Lung (tissue), 12 donors: Measurements from ENCODE around the gene PAX6. TPM values are rescaled to one million over a fixed set of nuclear protein-coding genes. Genes with fewer than 3 reads are reported as not detected.

ENCODE experiments used
- ATAC-seq: fragments of 200-7000 bp; cut with Tn5 transposase; one replicate; pipeline ENCODE4 v1.9.1; 2020; ENCODE audit warnings: moderate number of reproducible peaks; ENCODE audit not compliant: insufficient read depth, low FRiP score
- DNase-seq, 3 donors: peaks; one replicate each; pipeline ENCODE4 v3.0.0-alpha.2; 2013 to 2017
- H3K27ac ChIP-seq, 2 donors: one replicate each; pipeline ENCODE4 v1.5.1; 2013; ENCODE audit warnings: mild to moderate bottlenecking in 2 of 2, moderate library complexity in 2 of 2, control low read depth in 1 of 2, inconsistent platforms in 1 of 2, low read depth in 1 of 2, low read length in 1 of 2
- H3K27me3 ChIP-seq, 3 donors: one replicate each; pipeline ENCODE4 v1.5.1; 2013; ENCODE audit warnings: low read length in 2 of 3; ENCODE audit not compliant: control insufficient read depth in 3 of 3, insufficient read depth in 3 of 3
- H3K36me3 ChIP-seq, 4 donors: one replicate each; pipeline ENCODE4 v1.5.1; 2013; ENCODE audit warnings: low read length in 4 of 4, mild to moderate bottlenecking in 1 of 4, moderate library complexity in 1 of 4; ENCODE audit not compliant: control insufficient read depth in 4 of 4, insufficient read depth in 4 of 4
- H3K4me1 ChIP-seq, 5 donors: one replicate each; pipeline ENCODE4 v1.5.1; 2013; ENCODE audit warnings: low read length in 5 of 5, mild to moderate bottlenecking in 2 of 5, moderate library complexity in 1 of 5; ENCODE audit not compliant: control insufficient read depth in 5 of 5, insufficient read depth in 5 of 5
- H3K4me3 ChIP-seq: one replicate; pipeline ENCODE4 v1.5.1; 2013; ENCODE audit warnings: mild to moderate bottlenecking, control low read depth, moderate library complexity
- H3K9ac ChIP-seq, 2 donors: one replicate each; pipeline ENCODE4 v1.5.1; 2013; ENCODE audit warnings: low read length in 2 of 2, control low read depth in 1 of 2; ENCODE audit not compliant: insufficient read depth in 1 of 2
- H3K9me3 ChIP-seq, 4 donors: one replicate each; pipeline ENCODE4 v1.5.1; 2013; ENCODE audit warnings: low read length in 3 of 4, mild to moderate bottlenecking in 1 of 4, moderate library complexity in 1 of 4; ENCODE audit not compliant: control insufficient read depth in 4 of 4, insufficient read depth in 3 of 4
- WGBS, 2 donors: extraction: QIAGEN DNeasy Blood & Tissue Kit; methylation state at CpG; one replicate each; pipeline ENCODE4 v1.1.7; 2013; 5-methylcytosine and 5-hydroxymethylcytosine counted together
- polyA plus RNA-seq, 2 donors: library from polyadenylated mRNA; stranded (reverse); fragments of 200-250 nt; gene quantifications; one replicate each; pipeline ENCODE4 v1.2.1, GENCODE V29; 2013
- total RNA-seq, 2 donors: library from RNA; depleted of rRNA in 1 of 2; stranded (reverse); fragments of >200 nt in 1 of 2; gene quantifications; one replicate each; pipeline ENCODE4 v1.2.1, GENCODE V29; 2014 to 2021
- TF ChIP-seq, protein P1 (sequence below): IDR thresholded peaks from 2 replicates; pipeline ENCODE4 v1.5.1; 2012; ENCODE audit warnings: mild to moderate bottlenecking; ENCODE audit errors: control extremely low read depth, extremely low read depth
- donor health status: control.
- donor health status: control.
- donor health status: Bipolar disorder and iron deficiency.
- donor health status: healthy.
- donor health status: DM: yes; HTN: yes; CAD: no.

The PAX6 gene
- total and polyA plus RNA-seq, 4 donors: 0.01 TPM; not detected in 3

DNA sequence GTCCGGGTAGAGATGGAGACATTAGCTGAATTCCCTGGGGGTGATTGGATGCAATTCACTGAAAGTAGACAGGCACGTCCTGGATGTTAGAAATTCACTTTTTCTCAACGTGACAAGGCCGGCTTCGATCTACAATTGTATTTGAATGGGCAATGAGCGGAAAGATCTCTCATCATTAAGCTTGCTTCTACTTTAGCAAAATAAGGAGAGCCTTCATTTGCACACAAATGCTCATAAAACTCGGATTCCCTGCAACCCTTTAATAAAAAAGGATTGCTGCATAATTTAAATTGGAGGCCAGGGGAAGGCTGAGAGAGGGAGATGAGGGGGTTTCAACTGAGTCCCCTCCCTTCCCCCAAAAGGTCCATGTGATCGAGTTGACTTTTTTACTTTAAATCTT, 10.6 kb upstream of the PAX6 start:
- Histone ChIP-seq H3K27ac (no peak overlapping the region), H3K9me3 (peaks cover 0 to 26% (median 0%) of the 10 kb centered on the region in 4 donors), H3K4me1 (peaks cover 0 to 20% (median 0%) of the 10 kb centered on the region in 5 donors), H3K36me3 (no peaks in the 10 kb centered on the region), H3K9ac (no peak overlapping the region), H3K4me3 (no peak overlapping the region), H3K27me3 (peaks cover 37 to 98% (median 95%) of the 10 kb centered on the region in 3 donors)
- no peak for ATAC-seq
- peak in 2 of 3 donors; percentile 12 to 26 for DNase-seq
- WGBS, 2 donors: 13 to 17% methylated on average over 8 of the region's 8 CpGs
- TF ChIP-seq, protein P1, sequence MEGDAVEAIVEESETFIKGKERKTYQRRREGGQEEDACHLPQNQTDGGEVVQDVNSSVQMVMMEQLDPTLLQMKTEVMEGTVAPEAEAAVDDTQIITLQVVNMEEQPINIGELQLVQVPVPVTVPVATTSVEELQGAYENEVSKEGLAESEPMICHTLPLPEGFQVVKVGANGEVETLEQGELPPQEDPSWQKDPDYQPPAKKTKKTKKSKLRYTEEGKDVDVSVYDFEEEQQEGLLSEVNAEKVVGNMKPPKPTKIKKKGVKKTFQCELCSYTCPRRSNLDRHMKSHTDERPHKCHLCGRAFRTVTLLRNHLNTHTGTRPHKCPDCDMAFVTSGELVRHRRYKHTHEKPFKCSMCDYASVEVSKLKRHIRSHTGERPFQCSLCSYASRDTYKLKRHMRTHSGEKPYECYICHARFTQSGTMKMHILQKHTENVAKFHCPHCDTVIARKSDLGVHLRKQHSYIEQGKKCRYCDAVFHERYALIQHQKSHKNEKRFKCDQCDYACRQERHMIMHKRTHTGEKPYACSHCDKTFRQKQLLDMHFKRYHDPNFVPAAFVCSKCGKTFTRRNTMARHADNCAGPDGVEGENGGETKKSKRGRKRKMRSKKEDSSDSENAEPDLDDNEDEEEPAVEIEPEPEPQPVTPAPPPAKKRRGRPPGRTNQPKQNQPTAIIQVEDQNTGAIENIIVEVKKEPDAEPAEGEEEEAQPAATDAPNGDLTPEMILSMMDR: no peak

DNA sequence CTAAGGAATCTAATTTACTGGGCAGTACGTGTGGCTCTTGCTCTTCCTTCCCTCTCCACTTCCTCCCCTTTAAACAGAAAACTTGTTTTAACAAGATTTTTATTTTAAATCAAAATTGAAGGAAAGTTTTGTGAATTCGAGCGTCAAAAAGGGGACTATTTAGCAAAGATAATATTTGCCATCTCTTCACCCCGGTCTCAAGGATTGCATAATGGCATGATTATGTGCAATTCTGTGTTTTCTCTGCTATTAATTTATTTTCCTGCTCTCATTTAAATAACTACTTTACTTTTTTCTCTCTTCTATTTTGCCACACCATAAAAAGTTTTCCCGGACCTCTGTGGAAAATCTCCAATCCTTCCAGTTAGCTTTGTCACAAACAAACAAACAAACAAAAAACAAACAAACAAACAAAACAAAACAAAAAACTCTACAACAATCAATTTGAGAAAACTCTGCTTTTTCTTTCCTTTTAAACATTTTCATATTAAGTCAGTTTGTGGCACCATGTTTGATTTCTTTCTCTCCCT, 10.2 kb upstream of the PAX6 start:
- ATAC-seq: no peak
- Histone ChIP-seq H3K27ac (no peak overlapping the region), H3K9ac (no peak overlapping the region), H3K4me1 (peaks cover 0 to 23% (median 4%) of the 10 kb centered on the region in 5 donors), H3K4me3 (no peak overlapping the region), H3K9me3 (peaks cover 0 to 26% (median 0%) of the 10 kb centered on the region in 4 donors), H3K36me3 (no peaks in the 10 kb centered on the region), H3K27me3 (peaks cover 41 to 98% (median 92%) of the 10 kb centered on the region in 3 donors)
- WGBS, 2 donors: 6 to 10% methylated on average over 5 of the region's 5 CpGs
- DNase-seq: peak in 1 of 3 donors; percentile 30
- TF ChIP-seq, protein P1: no peak

DNA sequence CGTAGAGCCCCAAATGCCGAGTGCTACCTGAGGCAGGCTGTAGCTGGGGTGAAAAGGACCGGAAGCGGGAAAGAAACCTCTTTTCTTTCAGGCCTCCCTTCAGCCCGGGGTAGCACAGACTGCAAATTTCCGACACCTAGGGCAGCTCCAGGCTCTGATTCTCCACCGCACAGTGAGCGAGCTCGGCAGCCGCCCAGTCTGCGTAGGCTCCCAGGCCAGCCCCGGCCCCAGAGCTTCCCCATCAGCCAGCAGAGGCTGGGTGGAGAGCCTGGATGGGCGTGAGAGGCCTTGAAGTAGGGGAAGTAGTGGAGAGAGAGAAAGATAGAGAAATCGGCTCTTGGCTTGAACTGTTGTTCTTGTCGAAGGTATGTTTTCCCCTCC, 9.3 kb upstream of the PAX6 start:
- peaks cover 36 to 98% (median 92%) of the 10 kb centered on the region in 3 donors for H3K27me3 ChIP-seq
- H3K9me3 ChIP-seq: peaks cover 0 to 26% (median 0%) of the 10 kb centered on the region in 4 donors
- no peaks in the 10 kb centered on the region for H3K36me3 ChIP-seq
- no peak overlapping the region for H3K27ac ChIP-seq
- 5 to 8% methylated on average over 15 of the region's 15 CpGs for WGBS, 2 donors
- no peak overlapping the region for H3K9ac ChIP-seq
- TF ChIP-seq, protein P1: no peak
- ATAC-seq (no peak), DNase-seq (peak in 2 of 3 donors; percentile 31 to 36)
- H3K4me1 ChIP-seq: peaks cover 0 to 26% (median 7%) of the 10 kb centered on the region in 5 donors
- H3K4me3 ChIP-seq: no peak overlapping the region
